GM18520 (cell line): ENCODE results near the gene CD180.
"Not testable (repeated sequence)": the region's sequence is repeated elsewhere in the genome, so short reads cannot be mapped to it uniquely, and the experiment has no call there.

Source experiments
- ATAC-seq: cut with Tn5 transposase; IDR thresholded peaks from one replicate; pipeline ENCODE4 v1.9.1; 2021; ENCODE audit not compliant: unreplicated experiment

Gene CD180

DNA sequence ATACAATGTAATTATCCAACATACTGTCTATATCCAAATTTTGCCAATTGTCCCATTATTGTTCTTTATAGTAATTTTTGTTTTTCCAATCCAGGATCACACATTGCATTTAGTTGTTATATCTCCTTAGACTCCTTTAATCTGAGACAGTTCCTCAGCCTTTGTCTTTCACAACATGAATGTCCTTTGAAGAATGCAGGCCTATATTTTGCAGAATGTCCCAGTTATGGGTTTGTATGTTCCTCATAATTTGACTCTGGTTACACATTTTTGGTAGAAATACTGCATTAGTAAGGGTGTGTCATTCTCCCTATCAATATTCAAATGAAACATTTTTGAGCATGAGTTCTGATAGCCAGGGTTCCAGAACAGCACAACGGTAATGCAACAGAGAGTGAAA is 6.7 kb downstream of the CD180 start:
- ATAC-seq: no peak

DNA sequence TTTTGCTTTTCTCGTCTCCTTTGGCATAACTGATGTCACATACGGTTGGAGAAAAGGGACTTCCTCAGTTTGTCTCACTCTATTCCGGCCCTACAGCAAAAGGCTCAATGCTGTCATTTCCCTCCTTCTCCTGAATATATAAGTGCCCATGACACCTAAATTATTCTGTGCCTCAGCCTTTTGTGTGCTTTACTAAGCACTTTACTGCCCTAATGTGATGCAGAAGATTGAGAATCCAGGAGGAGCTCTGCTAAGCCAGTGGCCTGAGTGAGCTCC is 7.6 kb downstream of the CD180 start:
- no peak for ATAC-seq

DNA sequence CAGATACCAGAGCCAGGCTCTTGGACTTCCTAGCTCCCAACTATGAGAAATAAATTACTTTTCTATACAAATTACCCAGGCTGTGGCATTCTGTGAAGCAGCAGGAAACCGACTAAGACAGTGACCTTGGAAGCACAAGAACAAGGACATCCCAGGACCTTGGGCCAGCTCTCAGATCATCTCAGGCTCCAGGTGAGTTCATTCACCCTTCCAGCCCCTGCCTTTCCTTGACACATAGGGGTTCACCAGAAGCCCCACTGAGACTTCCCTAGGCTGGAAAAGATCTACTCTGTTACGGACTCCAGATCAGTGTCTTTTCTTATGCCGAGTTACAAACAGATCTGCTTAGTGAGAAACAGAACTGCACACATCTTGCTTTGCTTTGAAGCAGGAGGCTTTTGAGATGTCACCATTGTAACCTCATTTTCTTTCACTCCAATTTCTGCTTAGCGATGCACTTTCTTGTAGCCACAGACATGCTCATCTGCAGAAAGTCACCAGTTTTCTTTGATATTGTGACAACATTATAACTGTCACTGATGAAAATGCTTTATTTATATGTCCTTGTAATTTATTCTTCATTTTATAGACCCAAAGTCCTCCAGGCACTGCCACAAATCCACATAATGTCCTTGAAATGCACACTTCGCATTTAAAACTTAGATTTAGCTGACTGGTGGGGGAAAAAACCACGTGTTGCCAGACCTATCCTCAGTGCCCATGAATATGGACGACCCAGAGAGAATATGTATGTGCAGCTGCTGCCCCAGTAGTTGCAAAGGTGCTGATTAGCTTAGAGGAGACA is 8.1 kb downstream of the CD180 start:
- ATAC-seq: no peak

DNA sequence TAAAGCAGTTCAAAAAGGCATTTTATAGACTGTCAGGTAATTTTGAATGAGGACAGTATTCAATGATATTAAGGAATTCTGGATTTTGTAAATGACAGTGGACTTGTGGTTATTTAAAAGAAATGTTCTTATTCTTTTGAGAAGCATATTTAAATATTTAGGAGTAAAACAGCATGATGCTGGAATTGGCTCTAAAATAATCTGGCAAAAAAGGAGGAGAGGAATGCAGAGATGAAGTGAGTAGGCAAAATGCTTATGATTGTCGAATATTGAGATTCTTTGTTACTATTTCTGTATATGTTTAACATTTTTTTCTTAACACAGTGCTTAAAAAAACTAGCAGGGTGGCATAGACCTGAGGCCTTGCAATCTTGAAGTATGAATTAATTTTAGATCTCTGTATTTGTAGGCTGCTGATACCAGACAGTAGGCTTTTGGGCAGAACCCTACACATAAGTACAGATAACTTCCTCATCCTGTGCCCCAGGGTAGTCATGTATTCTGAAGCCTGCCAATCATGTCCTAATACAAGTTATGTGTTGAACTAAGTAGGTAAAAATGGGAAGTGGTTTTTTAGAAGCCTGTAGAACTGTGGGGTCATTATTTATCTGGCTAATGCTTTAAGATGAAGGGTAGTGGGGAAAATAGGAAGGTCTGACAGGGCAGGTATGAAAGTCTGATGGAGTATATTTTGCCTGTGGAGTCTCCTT is 9.4 kb downstream of the CD180 start:
- peak; percentile 41 for ATAC-seq

DNA sequence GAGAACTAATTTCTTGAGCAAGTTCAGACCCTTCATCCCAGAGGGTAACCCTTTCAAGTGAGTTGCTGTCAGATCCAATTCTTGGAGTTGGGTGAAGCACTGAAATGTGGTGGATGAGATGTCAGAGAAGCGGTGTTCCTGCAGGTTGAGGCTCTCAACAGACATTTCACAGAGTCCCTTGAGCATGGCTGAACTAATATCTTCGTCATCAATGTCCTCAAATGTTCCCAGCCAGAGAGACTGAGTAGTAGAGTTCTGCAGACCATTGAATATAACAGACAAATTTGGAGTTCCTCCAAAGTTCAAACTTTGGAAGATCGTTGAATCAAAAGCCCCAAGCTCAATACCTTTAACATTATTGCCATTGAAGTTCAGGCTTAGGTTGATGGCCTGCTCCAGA is 12.7 kb downstream of the CD180 start:
- no peak for ATAC-seq

DNA sequence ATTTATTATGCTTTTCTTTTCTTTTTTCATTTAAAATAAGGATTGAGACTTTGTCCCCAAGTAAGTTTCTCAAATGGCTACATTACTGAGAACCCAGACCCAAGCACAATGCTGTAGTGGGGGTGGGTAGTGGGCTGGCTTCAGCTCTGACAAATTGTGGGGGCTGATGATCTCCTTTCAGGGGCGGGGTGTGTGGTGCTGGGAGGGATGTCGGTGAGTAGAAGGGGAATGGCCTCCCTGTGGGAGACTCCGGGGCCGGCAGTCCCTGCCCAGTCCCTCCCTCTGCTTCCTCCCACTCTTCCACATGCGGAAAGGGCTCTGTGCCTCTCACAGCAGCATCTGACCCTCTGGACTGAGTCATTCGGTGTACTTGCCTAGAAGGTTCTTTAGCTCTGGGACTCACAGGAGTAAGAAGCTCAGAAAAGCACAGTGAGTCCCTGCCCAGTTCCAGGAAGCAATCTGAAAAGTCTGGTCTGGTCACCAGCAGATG is 14.3 kb downstream of the CD180 start:
- ATAC-seq: no peak

DNA sequence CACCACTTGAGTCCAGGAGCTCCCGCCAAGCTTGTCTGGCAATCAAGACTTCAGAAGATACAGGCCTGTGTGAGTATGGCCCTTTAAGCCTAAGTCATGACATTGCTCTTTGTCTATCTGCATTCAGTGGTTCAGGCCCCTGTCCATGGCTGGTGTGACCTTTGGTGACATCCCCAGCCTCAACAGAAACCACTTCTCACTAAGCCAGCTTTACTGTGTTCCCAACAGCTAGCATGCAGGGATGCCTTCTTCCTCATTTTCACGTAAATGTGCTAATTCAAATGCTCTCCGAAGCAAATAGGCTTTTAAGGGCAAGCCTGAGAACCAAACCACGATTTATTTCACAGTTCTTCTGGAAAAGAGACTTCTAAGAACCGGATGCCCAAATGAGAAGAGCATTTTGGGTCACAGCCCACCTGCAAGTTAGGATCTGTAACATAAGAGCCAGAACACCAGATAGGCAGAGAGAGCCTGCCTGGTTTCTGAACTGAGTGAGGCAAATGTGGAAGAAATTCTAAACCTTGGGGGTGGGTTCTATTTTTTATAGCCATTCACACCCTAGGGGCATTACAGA is 14.9 kb downstream of the CD180 start:
- no peak for ATAC-seq

DNA sequence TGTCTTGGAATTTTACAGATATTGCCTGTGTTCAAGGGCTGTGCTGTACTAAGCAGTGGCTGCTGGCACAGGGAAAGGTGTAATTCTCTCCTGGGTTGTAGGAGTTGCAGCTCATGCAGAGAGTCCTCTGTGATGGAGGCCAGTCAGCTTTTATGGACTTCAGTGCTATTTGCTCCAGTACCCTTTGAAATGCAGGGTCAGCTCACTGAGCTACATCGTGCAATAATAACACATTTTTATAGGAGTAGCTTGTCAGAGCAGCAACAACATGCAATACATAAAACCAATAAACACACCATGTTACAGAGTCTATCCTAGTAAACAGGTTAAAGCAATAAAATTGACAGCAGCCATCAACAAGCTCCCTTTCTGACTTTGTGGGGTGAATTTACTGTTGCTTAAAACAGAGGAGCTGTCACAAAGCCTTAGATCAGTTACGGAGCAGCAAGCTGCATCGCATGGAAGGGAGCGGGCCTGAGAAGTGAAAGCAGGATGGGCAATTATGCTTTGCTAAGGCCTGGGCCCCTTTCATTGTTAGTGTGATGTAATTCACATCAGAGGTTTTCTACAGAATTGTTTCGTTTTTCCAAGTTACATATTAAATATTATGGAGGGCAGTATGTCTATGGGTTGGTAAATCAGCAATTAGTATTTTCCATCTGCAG is 16.8 kb downstream of the CD180 start:
- no peak for ATAC-seq

DNA sequence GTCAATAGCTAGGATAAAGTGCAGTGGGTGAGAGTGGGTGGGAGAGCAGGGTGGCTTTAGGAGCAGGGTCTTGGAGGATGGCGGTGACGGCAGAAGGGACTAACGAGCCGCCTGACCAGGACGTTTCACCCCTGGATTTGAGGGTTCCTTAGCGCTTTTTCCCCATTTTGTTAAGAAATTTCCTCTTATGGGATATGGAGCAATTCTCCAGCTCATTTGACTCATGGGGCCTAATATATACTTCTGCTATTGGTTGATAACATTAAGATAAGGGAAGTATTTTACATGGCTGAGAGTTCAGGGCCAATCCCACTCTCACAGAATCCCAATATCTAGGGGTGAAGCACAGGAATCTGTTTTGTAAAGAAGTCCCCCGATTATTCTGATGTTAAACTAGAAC is 17.6 kb downstream of the CD180 start:
- no peak for ATAC-seq

DNA sequence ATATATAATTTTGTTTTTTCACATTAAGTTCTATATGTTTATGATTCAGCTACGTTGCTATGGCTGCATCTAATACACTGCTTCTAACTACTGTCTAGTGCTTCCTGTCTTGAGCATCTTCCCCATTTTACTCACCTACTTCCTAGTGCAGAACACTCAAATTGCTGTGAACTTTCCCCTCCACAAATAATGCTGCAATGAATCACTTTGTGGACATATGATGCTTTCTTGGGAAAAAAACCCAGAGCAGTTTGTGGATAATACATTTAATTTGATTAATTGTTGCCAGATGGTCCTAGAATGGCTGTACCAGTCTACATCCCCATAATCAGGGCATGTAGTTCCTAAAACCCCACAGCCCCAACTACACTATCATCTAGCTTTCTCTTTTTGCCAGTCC is 18.5 kb downstream of the CD180 start:
- ATAC-seq: no peak

DNA sequence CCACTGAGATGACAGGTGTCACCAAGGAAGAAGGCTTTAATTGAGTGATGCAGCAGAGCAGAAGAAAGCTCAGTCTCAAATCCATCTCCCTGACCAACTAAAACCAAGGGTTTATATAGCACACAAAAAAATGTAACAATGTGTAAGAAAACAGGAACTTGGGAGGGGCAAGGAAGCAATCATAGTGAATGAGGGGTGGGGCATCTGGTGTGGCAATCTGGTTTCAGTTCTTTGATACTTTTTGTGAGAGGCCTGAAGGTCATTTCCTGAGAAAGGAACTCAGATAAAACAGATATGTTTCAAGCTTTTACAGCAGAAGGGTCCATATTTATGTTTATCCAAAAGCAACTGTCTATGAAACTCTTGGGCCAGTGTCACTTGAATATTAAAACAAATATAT is 19.7 kb downstream of the CD180 start:
- no peak for ATAC-seq

DNA sequence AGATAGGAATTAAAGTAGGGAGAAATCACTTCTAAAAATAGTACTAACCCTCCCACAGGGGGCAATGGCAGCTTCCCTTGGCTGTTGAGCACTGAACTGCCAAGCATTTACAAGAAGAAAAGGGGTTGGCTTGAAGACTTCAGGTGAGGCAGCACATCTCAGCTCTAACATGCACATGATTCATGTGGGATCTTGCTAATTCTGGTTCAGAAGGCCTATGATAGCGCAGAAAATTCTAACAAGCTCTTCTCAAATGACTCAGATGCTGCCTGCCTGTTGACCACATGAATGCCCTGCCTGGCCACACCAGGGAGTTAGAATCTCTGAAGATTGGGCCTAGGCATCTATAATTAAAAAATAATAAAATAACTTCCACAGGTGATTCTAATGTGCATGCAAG is 22.6 kb downstream of the CD180 start:
- no peak for ATAC-seq

DNA sequence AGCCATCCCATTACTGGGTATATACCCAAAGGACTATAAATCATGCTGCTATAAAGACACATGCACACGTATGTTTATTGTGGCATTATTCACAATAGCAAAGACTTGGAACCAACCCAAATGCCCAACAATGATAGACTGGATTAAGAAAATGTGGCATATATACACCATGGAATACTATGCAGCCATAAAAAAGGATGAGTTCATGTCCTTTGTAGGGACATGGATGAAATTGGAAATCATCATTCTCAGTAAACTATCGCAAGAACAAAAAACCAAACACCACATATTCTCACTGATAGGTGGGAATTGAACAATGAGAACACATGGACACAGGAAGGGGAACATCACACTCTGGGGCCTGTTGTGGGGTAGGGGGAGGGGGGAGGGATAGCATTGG is 23.2 kb downstream of the CD180 start:
- not testable (repeated sequence) for ATAC-seq

DNA sequence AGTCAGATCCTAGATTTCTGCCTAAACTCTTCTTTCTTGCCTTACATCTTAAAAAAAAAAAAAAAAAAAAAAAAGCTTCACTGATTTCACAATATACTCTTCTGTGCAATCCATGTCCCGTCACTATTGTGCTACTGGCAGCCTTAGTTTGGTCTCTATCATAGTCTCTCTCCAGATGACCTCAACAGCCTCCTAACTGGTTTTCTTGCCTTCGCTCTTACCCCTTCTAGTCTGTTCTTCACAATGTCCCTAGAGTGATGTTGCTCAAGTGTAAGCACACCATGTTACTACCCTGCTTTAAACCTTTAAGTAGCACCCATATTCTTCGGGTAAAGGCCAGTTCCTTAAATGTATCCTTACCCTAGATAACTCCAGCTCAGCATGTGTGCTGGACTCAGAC is 25.8 kb downstream of the CD180 start:
- ATAC-seq: no peak

DNA sequence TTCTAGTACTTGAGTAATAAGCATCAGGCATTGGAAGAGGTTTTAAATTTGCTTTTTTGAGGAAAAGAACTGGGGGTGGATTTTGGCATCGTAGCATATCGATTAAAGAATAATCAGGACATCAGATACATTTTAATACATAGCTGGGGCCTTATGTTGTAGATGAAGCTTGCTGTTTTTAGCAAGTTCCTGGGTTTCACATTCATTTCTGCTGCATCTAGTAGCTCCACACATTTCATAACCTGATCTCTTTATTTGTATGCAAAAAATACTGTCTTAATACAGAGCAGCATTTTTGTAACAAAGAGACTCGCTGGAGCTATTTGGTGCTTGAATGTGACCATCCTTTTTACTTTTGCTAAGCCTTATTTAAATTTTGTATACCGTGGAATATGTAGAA is 28.5 kb downstream of the CD180 start:
- ATAC-seq: no peak

DNA sequence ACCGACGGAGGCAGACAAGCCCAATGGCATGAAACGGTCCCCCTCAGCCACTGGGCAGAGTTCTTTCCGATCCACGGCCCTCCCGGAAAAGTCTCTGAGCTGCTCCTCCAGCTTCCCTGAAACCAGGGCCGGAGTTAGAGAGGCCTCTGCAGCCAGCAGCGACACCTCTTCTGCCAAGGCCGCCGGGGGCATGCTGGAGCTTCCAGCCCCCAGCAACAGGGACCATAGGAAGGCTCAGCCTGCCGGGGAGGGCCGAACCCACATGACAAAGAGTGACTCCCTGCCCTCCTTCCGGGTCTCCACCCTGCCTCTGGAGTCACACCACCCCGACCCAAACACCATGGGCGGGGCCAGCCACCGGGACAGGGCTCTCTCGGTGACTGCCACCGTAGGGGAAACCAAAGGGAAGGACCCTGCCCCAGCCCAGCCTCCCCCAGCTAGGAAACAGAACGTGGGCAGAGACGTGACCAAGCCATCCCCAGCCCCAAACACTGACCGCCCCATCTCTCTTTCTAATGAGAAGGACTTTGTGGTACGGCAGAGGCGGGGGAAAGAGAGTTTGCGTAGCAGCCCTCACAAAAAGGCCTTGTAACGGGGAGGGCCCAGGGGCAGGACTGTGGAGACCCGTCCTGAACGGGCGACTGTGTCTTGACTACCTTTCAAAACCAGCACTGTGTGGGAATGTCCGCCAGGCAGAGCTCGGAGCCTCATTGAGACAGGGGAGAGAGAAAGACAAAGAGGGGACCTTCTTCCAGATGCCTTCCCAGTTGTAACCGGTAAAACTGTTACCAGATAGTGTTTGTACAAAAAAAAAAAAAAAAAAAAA is 29.9 kb downstream of the CD180 start:
- ATAC-seq: peak; percentile 14

DNA sequence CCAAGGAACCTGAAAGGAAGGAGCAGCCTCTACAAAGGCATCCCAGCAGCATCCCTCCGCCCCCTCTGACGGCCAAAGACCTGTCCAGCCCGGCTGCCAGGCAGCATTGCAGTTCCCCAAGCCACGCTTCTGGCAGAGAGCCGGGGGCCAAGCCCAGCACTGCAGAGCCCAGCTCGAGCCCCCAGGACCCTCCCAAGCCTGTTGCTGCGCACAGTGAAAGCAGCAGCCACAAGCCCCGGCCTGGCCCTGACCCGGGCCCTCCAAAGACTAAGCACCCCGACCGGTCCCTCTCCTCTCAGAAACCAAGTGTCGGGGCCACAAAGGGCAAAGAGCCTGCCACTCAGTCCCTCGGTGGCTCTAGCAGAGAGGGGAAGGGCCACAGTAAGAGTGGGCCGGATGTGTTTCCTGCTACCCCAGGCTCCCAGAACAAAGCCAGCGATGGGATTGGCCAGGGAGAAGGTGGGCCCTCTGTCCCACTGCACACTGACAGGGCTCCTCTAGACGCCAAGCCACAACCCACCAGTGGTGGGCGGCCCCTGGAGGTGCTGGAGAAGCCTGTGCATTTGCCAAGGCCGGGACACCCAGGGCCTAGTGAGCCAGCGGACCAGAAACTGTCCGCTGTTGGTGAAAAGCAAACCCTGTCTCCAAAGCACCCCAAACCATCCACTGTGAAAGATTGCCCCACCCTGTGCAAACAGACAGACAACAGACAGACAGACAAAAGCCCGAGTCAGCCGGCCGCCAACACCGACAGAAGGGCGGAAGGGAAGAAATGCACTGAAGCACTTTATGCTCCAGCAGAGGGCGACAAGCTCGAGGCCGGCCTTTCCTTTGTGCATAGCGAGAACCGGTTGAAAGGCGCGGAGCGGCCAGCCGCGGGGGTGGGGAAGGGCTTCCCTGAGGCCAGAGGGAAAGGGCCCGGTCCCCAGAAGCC is 30.8 kb downstream of the CD180 start:
- ATAC-seq: peak; percentile 64

DNA sequence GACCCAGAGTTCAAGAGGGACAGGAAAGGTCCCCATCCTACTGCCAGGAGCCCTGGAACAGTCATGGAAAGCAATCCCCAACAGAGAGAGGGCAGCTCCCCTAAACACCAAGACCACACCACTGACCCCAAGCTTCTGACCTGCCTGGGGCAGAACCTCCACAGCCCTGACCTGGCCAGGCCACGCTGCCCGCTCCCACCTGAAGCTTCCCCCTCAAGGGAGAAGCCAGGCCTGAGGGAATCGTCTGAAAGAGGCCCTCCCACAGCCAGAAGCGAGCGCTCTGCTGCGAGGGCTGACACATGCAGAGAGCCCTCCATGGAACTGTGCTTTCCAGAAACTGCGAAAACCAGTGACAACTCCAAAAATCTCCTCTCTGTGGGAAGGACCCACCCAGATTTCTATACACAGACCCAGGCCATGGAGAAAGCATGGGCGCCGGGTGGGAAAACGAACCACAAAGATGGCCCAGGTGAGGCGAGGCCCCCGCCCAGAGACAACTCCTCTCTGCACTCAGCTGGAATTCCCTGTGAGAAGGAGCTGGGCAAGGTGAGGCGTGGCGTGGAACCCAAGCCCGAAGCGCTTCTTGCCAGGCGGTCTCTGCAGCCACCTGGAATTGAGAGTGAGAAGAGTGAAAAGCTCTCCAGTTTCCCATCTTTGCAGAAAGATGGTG is 31.6 kb downstream of the CD180 start:
- no peak for ATAC-seq

DNA sequence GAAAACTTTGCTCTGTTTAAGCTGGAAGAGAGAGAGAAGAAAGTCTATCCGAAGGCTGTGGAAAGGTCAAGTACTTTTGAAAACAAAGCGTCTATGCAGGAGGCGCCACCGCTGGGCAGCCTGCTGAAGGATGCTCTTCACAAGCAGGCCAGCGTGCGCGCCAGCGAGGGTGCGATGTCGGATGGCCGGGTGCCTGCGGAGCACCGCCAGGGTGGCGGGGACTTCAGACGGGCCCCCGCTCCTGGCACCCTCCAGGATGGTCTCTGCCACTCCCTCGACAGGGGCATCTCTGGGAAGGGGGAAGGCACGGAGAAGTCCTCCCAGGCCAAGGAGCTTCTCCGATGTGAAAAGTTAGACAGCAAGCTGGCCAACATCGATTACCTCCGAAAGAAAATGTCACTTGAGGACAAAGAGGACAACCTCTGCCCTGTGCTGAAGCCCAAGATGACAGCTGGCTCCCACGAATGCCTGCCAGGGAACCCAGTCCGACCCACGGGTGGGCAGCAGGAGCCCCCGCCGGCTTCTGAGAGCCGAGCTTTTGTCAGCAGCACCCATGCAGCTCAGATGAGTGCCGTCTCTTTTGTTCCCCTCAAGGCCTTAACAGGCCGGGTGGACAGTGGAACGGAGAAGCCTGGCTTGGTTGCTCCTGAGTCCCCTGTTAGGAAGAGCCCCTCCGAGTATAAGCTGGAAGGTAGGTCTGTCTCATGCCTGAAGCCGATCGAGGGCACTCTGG is 32.6 kb downstream of the CD180 start:
- ATAC-seq: no peak
